Stimulated activated CD4-positive, alpha-beta T cell treated with anti-CD3 and anti-CD28 coated beads, Interleukin-4, amount 100 ng/mL, for 1 hour (primary cell): ENCODE results near the gene VCY.
"Not testable (repeated sequence)": the region's sequence is repeated elsewhere in the genome, so short reads cannot be mapped to it uniquely, and the experiment has no call there.

ENCODE experiments used
- DNase-seq: peaks from one replicate; pipeline ENCODE4 v3.0.0-alpha.2; 2020

The VCY gene

GRCh38 chrY:13986373-13986772 is at the start of gene VCY:
Gene VCY, minus strand, starts transcription at chrY:13986473. Its CDS starts 33 bp downstream, at chrY:13986440.
- DNase-seq = not testable (repeated sequence)

GRCh38 chrY:14030395-14030794 is 44.1 kb upstream of the VCY start:
- not testable (repeated sequence) for DNase-seq

- DNase-seq = not testable (repeated sequence)
Measured at GRCh38 chrY:14011916-14012315, 25.6 kb upstream of the VCY start.

- not testable (repeated sequence) for DNase-seq
Measured at GRCh38 chrY:13942406-13942805, 43.9 kb downstream of the VCY start.
